HCT116 (cell line): ENCODE measurements around the gene CSNK1D.

Source experiments
- CBX3 ChIP-seq: IDR thresholded peaks from 2 replicates; pipeline ENCODE4 v1.6.1; 2012; ENCODE audit warnings: low read depth
- EZH2 ChIP-seq: fragments of 200-600 bp; sonication (generic); IDR thresholded peaks from 2 replicates; pipeline ENCODE4 v1.6.1; 2017; ENCODE audit warnings: antibody characterized with exemption, mixed run types
- EZH2phosphoT487 ChIP-seq: fragments of 200-600 bp; IDR thresholded peaks from 2 replicates; pipeline ENCODE4 v1.6.1; 2018; ENCODE audit warnings: antibody characterized with exemption, borderline replicate concordance
- POLR2A ChIP-seq: IDR thresholded peaks from 2 replicates; pipeline ENCODE4 v1.7.0; 2011; ENCODE audit warnings: borderline replicate concordance; ENCODE audit not compliant: insufficient read depth, insufficient read length; ENCODE audit errors: extremely low read depth
- POLR2AphosphoS5 ChIP-seq: IDR thresholded peaks from 2 replicates; pipeline ENCODE4 v1.6.1; 2011; ENCODE audit warnings: mild to moderate bottlenecking, low read depth, low read length, moderate library complexity
- SIN3A ChIP-seq: IDR thresholded peaks from 2 replicates; pipeline ENCODE4 v1.6.1; 2012; ENCODE audit warnings: low read depth
- SP1 ChIP-seq: IDR thresholded peaks from 2 replicates; pipeline ENCODE4 v1.6.1; 2012; ENCODE audit warnings: low read depth
- TCF7L2 ChIP-seq: IDR thresholded peaks from 2 replicates; pipeline ENCODE4 v1.7.0; 2011; ENCODE audit warnings: borderline replicate concordance, inconsistent platforms; ENCODE audit not compliant: insufficient read depth, insufficient read length; ENCODE audit errors: extremely low read depth
- TF ChIP-seq, protein P1 (sequence below), 3 experiments: fragments of 200-600 bp in 1 of 3; sonication (generic) in 1 of 3; IDR thresholded peaks in 2 of 3; conservative IDR thresholded peaks in 1 of 3; 2 replicates each; pipeline ENCODE4 v1.5.1; 2012 to 2017; ENCODE audit warnings: low read depth in 2 of 3, low read length in 2 of 3, antibody characterized with exemption in 1 of 3, borderline replicate concordance in 1 of 3, control low read depth in 1 of 3, mild to moderate bottlenecking in 1 of 3, mixed read lengths in 1 of 3, mixed run types in 1 of 3, moderate library complexity in 1 of 3; ENCODE audit not compliant: insufficient read depth in 1 of 3
- TF ChIP-seq, protein P2 (sequence below): IDR thresholded peaks from 2 replicates; pipeline ENCODE4 v1.6.1; 2012

DNA sequence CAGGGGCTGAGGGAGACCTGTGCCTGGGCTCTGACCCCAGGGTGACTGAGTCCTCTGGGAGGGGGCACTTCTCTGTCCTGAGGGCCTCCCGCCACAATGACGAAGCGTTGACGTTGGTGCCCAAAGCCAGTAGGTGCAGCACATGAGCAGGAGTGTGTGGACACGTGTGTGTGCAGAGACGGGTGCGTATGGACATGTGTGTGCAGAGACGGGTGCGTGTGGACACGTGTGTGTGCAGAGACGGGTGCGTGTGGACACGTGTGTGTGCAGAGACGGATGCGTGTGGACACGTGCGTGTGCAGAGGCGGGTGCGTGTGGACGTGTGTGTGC lies 44.6 kb upstream of the CSNK1D start:
- TF ChIP-seq, protein P1, sequence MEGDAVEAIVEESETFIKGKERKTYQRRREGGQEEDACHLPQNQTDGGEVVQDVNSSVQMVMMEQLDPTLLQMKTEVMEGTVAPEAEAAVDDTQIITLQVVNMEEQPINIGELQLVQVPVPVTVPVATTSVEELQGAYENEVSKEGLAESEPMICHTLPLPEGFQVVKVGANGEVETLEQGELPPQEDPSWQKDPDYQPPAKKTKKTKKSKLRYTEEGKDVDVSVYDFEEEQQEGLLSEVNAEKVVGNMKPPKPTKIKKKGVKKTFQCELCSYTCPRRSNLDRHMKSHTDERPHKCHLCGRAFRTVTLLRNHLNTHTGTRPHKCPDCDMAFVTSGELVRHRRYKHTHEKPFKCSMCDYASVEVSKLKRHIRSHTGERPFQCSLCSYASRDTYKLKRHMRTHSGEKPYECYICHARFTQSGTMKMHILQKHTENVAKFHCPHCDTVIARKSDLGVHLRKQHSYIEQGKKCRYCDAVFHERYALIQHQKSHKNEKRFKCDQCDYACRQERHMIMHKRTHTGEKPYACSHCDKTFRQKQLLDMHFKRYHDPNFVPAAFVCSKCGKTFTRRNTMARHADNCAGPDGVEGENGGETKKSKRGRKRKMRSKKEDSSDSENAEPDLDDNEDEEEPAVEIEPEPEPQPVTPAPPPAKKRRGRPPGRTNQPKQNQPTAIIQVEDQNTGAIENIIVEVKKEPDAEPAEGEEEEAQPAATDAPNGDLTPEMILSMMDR (IDR thresholded peaks at IDR 0.05 in 2 of 3, conservative IDR thresholded peaks at IDR 0.05 in 1 of 3; ENCODE audit: borderline replicate concordance in 1 of 3, insufficient read depth in 1 of 3, low read depth in 2 of 3, low read length in 2 of 3), result no peak
- TF ChIP-seq SIN3A, result no peak
- no peak for TF ChIP-seq EZH2phosphoT487
- TF ChIP-seq TCF7L2, result no peak
- no peak for TF ChIP-seq EZH2
- TF ChIP-seq POLR2AphosphoS5, result no peak
- TF ChIP-seq SP1, result no peak
- TF ChIP-seq CBX3, result no peak
- TF ChIP-seq POLR2A, result no peak
- TF ChIP-seq, protein P2, sequence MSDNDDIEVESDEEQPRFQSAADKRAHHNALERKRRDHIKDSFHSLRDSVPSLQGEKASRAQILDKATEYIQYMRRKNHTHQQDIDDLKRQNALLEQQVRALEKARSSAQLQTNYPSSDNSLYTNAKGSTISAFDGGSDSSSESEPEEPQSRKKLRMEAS, result no peak
